Activated CD4-positive, alpha-beta T cell treated with anti-CD3 and anti-CD28 coated beads, Interleukin-2, amount 10 ng/mL, durations not matched to agents 7 days and 5 days (primary cell): ENCODE measurements around the gene RGS16. TPM values are rescaled to one million over a fixed set of nuclear protein-coding genes. Genes with fewer than 3 reads are reported as not detected.

ENCODE experiments used
- CTCF ChIA-PET: fragments of 350-600 bp; sonication (Branson Sonifier 250); formaldehyde crosslinking; loops from one replicate; lab custom pipeline; 2021; ENCODE audit warnings: antibody characterized with exemption; lab: Charles Lee
- POLR2A ChIA-PET: fragments of 350-600 bp; sonication (Branson Sonifier 250); formaldehyde crosslinking; loops from one replicate; lab custom pipeline; 2021; ENCODE audit warnings: antibody characterized with exemption; lab: Charles Lee
- DNase-seq: peaks from one replicate; pipeline ENCODE4 v3.0.0-alpha.2; 2020
- H3K27ac Mint-ChIP-seq: one replicate; pipeline ENCODE4 v1.8.0; 2021; ENCODE audit warnings: mild to moderate bottlenecking, moderate library complexity, mixed read lengths
- H3K27me3 Mint-ChIP-seq: one replicate; pipeline ENCODE4 v1.8.0; 2021; ENCODE audit warnings: mixed read lengths
- H3K36me3 Mint-ChIP-seq: one replicate; pipeline ENCODE4 v1.8.0; 2021; ENCODE audit warnings: low read depth, mixed read lengths
- H3K4me1 Mint-ChIP-seq: one replicate; pipeline ENCODE4 v1.8.0; 2021; ENCODE audit warnings: mixed read lengths
- H3K4me3 Mint-ChIP-seq: one replicate; pipeline ENCODE4 v1.8.0; 2021; ENCODE audit warnings: mild to moderate bottlenecking, moderate library complexity, mixed read lengths
- H3K9me3 Mint-ChIP-seq: one replicate; pipeline ENCODE4 v1.8.0; 2021; ENCODE audit warnings: mixed read lengths
- total RNA-seq, 2 experiments: library from RNA; stranded (reverse); gene quantifications; one replicate each; pipeline ENCODE4 v1.2.3, GENCODE V29; 2021

The RGS16 gene
- total RNA-seq, 2 experiments from 2014 or later = 1.9 to 2.0 TPM

DNA sequence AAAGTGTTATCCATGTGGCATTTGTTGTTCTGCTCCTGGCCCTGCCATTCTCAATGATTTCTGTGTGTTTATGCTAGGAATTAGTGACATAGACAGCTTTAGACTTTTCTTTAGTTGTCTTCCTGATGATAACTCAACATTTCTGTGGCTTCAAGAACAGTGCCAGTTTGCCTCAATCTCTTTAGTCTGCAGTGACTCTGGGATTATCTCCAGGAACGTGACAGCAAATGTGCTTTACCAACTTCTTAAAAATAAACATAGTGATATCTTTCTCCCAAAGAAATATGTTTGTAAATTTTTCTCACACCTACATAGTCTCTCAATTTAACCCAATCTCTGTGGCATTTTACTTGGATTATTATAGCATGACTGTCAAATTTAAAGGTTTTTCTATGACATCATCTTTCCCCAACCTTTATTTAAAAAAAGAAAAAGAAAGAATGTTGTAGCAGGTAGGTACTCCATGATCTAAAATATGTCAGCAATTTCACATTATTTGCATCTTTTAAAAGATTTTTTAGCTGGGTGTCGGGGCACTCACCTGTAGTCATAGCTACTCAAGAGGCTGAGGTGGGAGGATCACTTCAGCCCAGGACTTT lies 39.7 kb downstream of the RGS16 start:
- ChIA-PET POLR2A (no interaction called here), CTCF (no interaction called here)
- Mint-ChIP-seq H3K36me3 (no peaks in the 10 kb centered on the region), H3K9me3 (no peaks in the 10 kb centered on the region), H3K27me3 (peaks cover 10% of the 10 kb centered on the region), H3K4me1 (no peaks in the 10 kb centered on the region), H3K4me3 (no peak overlapping the region), H3K27ac (no peak overlapping the region)
- no peak for DNase-seq

DNA sequence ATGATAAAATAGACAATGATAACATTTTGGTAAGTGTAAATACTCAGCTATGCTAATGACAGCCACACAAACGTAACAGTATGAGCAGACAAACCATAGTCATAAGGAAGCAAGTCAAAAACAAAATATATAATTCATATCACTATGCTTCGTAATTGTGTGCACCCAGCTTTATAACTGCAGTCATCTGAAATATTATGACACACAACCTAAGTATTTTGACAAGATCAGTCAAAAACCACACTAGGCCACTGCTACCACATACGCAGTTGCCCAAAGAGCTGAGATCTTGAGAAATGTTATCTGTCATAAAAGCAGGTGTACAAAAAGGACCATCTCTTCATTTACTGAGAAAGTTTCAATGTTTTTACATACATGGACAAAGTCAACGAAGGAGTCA lies 41.1 kb downstream of the RGS16 start:
- DNase-seq = no peak
- Mint-ChIP-seq H3K9me3 (no peaks in the 10 kb centered on the region), H3K36me3 (no peaks in the 10 kb centered on the region), H3K4me3 (no peak overlapping the region), H3K4me1 (no peaks in the 10 kb centered on the region), H3K27ac (no peak overlapping the region), H3K27me3 (peaks cover 10% of the 10 kb centered on the region)
- POLR2A ChIA-PET = no interaction called here
- CTCF ChIA-PET = interaction anchor here (1.2 kb wide), 1 partner anchor 64 kb away, joined by 3 read pairs; no protein-coding TSS in a partner anchor

- H3K9me3 Mint-ChIP-seq = no peaks in the 10 kb centered on the region
- peaks cover 8% of the 10 kb centered on the region for H3K27me3 Mint-ChIP-seq
- H3K36me3 Mint-ChIP-seq = no peaks in the 10 kb centered on the region
- no peak overlapping the region for H3K4me3 Mint-ChIP-seq
- no peak for DNase-seq
- ChIA-PET POLR2A (no interaction called here), CTCF (no interaction called here)
- H3K27ac Mint-ChIP-seq = no peak overlapping the region
- H3K4me1 Mint-ChIP-seq = no peaks in the 10 kb centered on the region
Observed at GRCh38 chr1:182561456-182561855, 42.7 kb downstream of the RGS16 start.

DNA sequence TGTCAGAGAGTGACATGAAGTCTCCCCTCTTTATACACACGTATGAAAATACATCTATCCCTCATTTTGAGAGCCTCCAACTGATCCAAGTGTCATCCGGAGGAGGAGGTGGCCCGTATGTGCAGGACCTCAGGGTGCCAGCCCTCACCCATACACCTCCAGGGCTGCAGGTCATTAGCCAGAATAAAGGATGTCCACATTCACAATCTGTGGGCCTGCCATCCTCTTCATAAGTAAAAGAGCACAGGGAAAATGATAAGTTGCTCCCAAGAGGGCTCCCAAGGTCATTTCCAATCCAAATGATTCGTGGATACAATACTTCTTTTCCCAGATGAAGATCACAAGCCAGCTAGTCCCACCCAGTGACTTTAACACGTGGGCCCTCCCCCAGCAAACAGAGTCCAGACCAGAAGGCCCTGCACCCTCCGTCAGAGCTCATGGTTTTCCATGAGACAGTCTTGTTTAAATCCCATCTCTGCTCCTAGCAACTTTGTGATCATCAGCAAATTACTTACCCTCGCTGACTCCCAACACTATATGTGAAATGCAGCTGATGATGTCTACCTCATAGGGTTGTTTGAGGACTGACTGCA lies 43.7 kb downstream of the RGS16 start:
- ChIA-PET CTCF (no interaction called here), POLR2A (no interaction called here)

DNA sequence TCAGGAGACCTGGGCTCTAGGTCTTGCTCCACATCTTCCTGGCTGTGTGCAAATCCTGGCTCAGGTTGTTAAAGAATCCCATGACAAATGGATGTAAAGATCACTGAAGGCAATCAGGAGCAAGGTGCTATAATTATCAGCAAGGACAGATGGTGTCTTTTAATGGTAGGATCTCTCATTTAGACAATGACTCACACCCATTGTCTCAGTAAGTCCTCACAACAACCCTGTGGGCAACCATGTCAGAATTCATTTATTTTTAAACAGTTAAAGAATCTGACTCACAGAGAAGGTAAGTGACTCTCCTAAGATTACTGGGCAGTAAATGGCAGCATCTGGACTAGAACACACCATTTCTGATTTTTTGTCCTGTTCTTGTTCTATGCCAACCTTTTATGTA lies 47.9 kb downstream of the RGS16 start:
- no peaks in the 10 kb centered on the region for H3K4me1 Mint-ChIP-seq
- no peak overlapping the region for H3K27ac Mint-ChIP-seq
- CTCF ChIA-PET = no interaction called here
- no peaks in the 10 kb centered on the region for H3K36me3 Mint-ChIP-seq
- H3K4me3 Mint-ChIP-seq = no peak overlapping the region
- H3K27me3 Mint-ChIP-seq = no peaks in the 10 kb centered on the region
- DNase-seq = no peak
- H3K9me3 Mint-ChIP-seq = peaks cover 6% of the 10 kb centered on the region
- POLR2A ChIA-PET = no interaction called here

More for the DNA sequence above, 43.7 kb downstream of the RGS16 start:
- Mint-ChIP-seq H3K36me3 (no peaks in the 10 kb centered on the region), H3K27ac (no peak overlapping the region), H3K4me1 (no peaks in the 10 kb centered on the region), H3K27me3 (peaks cover 8% of the 10 kb centered on the region), H3K9me3 (no peaks in the 10 kb centered on the region), H3K4me3 (no peak overlapping the region)
- DNase-seq = no peak

DNA sequence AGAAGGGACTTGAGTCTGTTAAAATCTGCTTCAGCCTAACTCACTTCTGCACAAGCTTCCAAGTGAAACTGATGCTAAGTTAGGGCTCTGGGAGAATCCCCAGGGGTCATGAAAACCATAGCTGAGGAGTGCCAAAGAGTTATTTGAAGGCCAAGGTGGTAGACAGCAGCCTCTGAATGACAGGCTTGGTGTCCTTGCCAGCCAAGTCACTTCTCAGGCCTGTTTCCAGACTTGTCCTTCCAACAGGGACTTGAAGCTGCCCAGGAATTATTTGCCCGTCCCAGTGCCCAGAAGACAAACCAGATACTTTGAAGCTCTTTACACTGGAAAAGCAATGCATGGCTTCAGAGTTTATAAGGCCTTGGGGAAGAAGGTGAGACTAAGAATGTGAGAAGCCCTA lies 48.7 kb downstream of the RGS16 start:
- no peak overlapping the region for H3K4me3 Mint-ChIP-seq
- no peaks in the 10 kb centered on the region for H3K36me3 Mint-ChIP-seq
- CTCF ChIA-PET = no interaction called here
- peaks cover 6% of the 10 kb centered on the region for H3K9me3 Mint-ChIP-seq
- no peaks in the 10 kb centered on the region for H3K4me1 Mint-ChIP-seq
- H3K27me3 Mint-ChIP-seq = no peaks in the 10 kb centered on the region
- DNase-seq = no peak
- POLR2A ChIA-PET = no interaction called here
- H3K27ac Mint-ChIP-seq = no peak overlapping the region

GRCh38 chr1:182552527-182552926 lies 51.7 kb downstream of the RGS16 start:
- H3K36me3 Mint-ChIP-seq = no peaks in the 10 kb centered on the region

GRCh38 chr1:182549811-182550210 lies 54.4 kb downstream of the RGS16 start:
- Mint-ChIP-seq H3K27ac (no peak overlapping the region), H3K27me3 (peaks cover 9% of the 10 kb centered on the region), H3K4me1 (no peaks in the 10 kb centered on the region), H3K9me3 (peaks cover 6% of the 10 kb centered on the region), H3K4me3 (no peak overlapping the region), H3K36me3 (no peaks in the 10 kb centered on the region)
- no peak for DNase-seq
- ChIA-PET CTCF (interaction anchor here (1.1 kb wide), 1 partner anchor 469 kb away, joined by 3 read pairs; no protein-coding TSS in a partner anchor), POLR2A (no interaction called here)

More at GRCh38 chr1:182552527-182552926, 51.7 kb downstream of the RGS16 start:
- Mint-ChIP-seq H3K27ac (no peak overlapping the region), H3K9me3 (peaks cover 6% of the 10 kb centered on the region), H3K27me3 (no peaks in the 10 kb centered on the region), H3K4me1 (no peaks in the 10 kb centered on the region), H3K4me3 (no peak overlapping the region)
- ChIA-PET POLR2A (no interaction called here), CTCF (interaction anchor here (0.6 kb wide), 1 partner anchor 127 kb away, joined by 3 read pairs; no protein-coding TSS in a partner anchor)
- no peak for DNase-seq

GRCh38 chr1:182549346-182549745 lies 54.8 kb downstream of the RGS16 start:
- H3K4me1 Mint-ChIP-seq = no peaks in the 10 kb centered on the region
- no peak overlapping the region for H3K27ac Mint-ChIP-seq
- peaks cover 13% of the 10 kb centered on the region for H3K27me3 Mint-ChIP-seq
- peaks cover 6% of the 10 kb centered on the region for H3K9me3 Mint-ChIP-seq
- no peak for DNase-seq
- H3K4me3 Mint-ChIP-seq = no peak overlapping the region
- ChIA-PET POLR2A (no interaction called here), CTCF (interaction anchor here (1.1 kb wide), 1 partner anchor 468 kb away, joined by 3 read pairs; no protein-coding TSS in a partner anchor)
- H3K36me3 Mint-ChIP-seq = no peaks in the 10 kb centered on the region

Other genes starting within 250 kb of the RGS16 start
- 100 to 1,000 TPM; 140 to 146 TPM for gene GLUL, start 212.6 kb downstream of the RGS16 start, total RNA-seq
- not detected for gene TEDDM1, start 203.7 kb downstream of the RGS16 start, total RNA-seq
- gene RGSL1, start 154.2 kb downstream of the RGS16 start, total RNA-seq = not detected
- gene RNASEL, start 15.1 kb downstream of the RGS16 start, total RNA-seq = 1 to 10 TPM; 6.7 to 7.3 TPM
- not detected for gene RGS8, start 80.2 kb upstream of the RGS16 start, total RNA-seq
- gene NPL, start 185.4 kb upstream of the RGS16 start, total RNA-seq = 1 to 10 TPM; 2.7 to 3.1 TPM
- gene DHX9, start 235.0 kb upstream of the RGS16 start, total RNA-seq = 100 to 1,000 TPM; 206 to 225 TPM